Choroid plexus epithelial cell (primary cell): ENCODE results near the gene SLC22A14.

Experiments
- DNase-seq: peaks from one replicate; pipeline ENCODE4 v3.0.0-alpha.2; 2010; ENCODE audit warnings: low read depth
- H3K4me3 ChIP-seq: 2 replicates; pipeline ENCODE4 v1.5.1; 2011; ENCODE audit warnings: low read depth, mild to moderate bottlenecking, control low read depth, low read length, moderate library complexity
- TF ChIP-seq, protein P1 (sequence below): conservative IDR thresholded peaks from 2 replicates; pipeline ENCODE4 v1.5.1; 2011; ENCODE audit warnings: low read depth, mild to moderate bottlenecking, control low read depth, inconsistent platforms, low read length, moderate library complexity

SLC22A14 gene

DNA sequence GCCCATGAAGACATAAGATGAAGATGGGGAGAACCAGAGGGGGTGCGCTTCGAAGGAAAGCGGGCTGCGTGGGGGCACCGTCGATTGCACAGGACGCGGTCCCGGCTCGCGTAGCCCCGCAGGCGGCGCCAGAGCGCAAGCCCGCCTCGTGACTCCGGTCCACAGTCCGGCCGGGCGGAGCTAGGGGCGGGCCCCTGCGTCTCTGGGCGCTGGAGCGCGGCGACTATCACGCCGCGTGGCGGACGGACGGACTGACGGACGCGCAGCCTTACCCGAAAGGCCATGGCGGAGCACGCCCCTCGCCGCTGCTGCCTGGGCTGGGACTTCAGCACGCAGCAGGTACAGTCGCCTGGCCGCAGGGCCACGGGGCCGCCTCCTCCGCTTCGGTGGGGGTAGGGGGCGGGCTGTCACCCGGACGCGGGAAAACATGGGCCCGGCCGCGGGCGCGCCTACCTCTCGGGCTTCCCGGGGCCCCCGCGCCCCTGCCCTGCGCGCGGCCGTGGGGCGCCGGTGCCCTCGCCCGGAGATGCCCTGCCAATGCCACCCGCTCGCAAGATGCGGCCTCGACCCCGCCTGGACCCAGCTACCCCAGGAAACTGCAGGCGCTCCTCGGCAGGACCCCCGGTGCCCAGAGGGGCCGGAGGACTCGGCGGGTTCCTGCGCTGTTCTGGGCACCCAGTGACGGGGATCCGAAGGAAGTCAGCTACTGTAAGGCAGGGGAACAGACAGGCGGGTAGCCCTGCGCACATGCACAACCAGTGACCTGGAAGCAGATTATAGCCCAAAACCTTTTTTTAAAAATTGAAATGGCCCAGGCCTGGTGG is 64.7 kb downstream of the SLC22A14 start, which contains the start of gene XYLB:
XYLB (plus strand) TSS at position 199 of the 824 bp plus-strand sequence; CDS start at position 283, 84 bp downstream.
- TF ChIP-seq, protein P1, sequence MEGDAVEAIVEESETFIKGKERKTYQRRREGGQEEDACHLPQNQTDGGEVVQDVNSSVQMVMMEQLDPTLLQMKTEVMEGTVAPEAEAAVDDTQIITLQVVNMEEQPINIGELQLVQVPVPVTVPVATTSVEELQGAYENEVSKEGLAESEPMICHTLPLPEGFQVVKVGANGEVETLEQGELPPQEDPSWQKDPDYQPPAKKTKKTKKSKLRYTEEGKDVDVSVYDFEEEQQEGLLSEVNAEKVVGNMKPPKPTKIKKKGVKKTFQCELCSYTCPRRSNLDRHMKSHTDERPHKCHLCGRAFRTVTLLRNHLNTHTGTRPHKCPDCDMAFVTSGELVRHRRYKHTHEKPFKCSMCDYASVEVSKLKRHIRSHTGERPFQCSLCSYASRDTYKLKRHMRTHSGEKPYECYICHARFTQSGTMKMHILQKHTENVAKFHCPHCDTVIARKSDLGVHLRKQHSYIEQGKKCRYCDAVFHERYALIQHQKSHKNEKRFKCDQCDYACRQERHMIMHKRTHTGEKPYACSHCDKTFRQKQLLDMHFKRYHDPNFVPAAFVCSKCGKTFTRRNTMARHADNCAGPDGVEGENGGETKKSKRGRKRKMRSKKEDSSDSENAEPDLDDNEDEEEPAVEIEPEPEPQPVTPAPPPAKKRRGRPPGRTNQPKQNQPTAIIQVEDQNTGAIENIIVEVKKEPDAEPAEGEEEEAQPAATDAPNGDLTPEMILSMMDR = peak; percentile 71
- DNase-seq = peak; percentile 84
- H3K4me3 ChIP-seq = peak within 1 kb of the TSS; percentile 96

DNA sequence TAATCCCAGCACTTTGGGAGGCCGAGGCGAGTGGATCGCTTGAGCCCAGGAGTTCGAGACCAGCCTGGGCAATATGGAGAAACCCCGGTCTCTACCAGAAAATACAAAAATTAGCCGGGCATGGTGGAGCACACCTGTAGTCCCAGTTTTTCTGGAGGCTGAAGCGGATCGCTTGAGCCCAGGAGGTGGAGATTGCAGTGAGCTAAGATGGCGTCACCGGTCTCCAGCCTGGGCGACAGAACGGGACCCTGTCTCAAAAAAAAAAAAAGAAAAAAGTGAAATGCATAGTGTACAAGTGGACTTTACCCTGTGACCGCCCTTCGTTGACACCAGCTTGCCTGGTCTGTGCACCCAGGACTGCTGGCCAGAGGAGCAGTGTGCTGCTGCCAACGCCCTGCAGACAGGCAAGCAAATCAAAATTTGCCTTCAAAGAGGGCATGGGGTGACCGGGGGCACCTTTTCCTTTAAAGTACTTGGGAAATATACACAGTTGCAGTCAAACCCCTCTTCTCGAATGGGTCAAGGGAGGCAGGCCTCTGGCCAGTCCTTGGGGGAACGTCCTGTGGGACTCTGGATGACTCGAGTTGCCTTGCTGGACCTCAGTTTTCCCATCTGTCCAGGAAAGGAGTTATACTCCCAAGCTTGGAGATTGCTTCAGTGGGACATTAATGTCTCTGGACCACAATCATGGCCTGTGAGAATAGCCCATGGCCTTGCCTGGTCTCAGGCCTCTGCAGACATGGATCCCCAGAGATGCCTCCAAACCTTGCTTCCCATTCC is 65.5 kb downstream of the SLC22A14 start:
- peak overlapping the region; percentile 96 for H3K4me3 ChIP-seq
- TF ChIP-seq, protein P1 = no peak
- no peak for DNase-seq

DNA sequence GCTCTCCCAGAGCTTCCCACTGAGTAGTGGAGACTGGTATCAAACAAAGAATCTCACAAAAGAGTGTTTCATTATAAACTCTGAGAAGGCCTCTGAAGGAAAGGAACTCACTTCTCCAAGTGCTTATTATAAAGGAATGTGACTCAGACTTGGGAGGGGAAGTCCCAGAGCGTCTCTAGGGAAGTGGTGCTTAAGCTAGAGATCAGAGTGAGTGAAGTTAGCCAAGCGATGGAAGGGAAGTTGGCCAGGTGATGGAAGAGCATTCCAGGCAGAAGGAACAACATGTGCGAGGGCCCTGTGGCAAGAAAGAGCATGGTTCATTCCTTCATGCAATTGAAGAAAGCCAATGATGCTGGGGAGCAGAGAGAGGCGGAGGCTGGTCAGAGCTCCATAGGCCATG is 66.8 kb downstream of the SLC22A14 start:
- DNase-seq = peak; percentile 60
- TF ChIP-seq, protein P1 = no peak
- no peak overlapping the region for H3K4me3 ChIP-seq

DNA sequence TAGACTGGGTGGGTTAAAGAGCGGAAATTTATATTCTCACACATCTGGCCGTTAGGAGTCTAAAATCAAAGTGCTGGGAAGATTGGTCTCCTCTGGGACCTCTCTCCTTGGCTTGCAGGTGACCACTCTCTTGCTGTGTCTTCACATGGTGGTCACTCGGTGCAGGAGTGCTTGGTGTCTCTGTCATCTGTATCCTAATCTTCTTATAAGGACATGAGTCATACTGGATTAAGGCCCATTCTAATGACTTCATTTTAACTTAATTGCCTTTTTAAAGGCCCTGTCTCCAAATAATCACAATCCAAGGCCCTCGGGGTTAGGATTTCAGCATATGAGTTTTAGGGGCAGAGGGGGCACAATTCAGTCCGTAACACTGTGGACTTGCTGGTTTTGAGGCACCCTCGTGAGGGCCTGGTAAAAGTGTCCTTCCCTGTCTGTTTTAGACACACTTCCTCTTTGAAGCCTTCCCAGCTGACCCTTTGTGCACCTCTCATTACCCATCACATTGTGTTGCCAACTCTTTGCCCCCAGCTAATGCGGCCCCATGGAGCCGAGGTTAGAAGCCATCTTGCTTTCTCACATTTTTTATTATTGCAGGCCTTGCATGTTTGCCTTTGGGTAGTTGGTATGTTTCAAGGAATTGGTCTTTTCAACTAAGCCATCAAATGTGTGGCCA is 67.7 kb downstream of the SLC22A14 start:
- DNase-seq = no peak
- TF ChIP-seq, protein P1 = no peak
- H3K4me3 ChIP-seq = no peak overlapping the region

DNA sequence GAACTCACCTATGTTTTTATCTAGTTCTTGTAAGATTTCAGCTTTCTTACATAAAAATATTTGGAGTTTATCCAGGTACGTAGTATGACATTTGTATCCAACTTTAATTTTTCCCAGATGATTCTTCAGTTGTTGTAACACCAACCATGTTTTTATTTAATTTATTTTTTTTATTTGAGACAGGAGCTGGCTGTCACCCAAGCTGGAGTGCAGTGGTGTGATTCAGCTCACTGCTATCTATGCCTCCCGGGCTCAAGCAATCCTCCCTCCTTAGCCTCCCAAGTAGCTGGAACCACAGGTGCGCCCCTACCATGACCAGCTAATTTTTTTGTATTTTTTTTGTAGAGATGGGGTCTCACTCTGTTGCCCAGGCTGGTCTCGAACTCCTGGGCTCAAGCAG is 71.1 kb downstream of the SLC22A14 start:
- TF ChIP-seq, protein P1 = no peak
- no peak overlapping the region for H3K4me3 ChIP-seq
- peak; percentile 34 for DNase-seq

DNA sequence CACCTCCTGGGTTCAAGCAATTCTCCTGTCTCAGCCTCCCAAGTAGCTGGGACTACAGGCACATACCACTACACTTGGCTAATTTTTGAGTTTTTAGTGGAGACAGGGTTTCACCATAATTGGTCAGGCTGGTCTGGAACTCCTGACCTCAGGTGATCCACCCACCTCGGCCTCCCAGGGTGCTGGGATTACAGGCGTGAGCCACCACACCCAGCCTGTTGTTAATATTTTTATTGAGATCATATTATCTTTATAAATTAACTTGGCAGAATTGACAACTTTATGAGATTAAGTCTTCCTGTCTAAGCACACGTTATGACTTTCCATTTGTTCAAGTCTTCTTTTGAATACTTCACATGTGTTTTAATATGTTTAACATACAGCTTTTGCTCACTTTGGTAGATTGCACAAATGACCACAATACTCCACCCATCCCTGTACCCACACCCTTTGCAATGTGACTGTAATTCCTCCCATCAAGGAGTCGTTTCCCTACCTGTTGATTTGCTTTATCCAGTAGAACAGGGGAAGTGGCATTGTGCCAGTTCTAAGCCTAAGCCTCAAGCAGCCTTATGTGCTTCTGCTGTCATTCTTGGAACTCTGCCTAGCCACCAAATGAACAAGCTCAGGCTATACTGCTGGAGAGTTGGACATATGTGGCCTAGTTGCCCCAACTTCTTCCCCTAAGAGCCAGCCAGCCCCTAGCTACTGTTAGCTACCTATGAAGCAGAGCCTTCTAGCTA is 72.7 kb downstream of the SLC22A14 start:
- TF ChIP-seq, protein P1 = no peak
- H3K4me3 ChIP-seq = no peak overlapping the region
- DNase-seq = peak; percentile 87
